Astrocyte (in vitro differentiated cells and primary cell): ENCODE measurements around the gene MATR3. TPM values are rescaled to one million over a fixed set of nuclear protein-coding genes. Genes with fewer than 3 reads are reported as not detected.
A peak's percentile ranks its signal among the peaks of the same experiment; 100 is the strongest.

Source experiments
- DNase-seq: peaks from one replicate; pipeline ENCODE4 v3.0.0-alpha.2; 2010; ENCODE audit warnings: low read depth
- FAIRE-seq: peaks from 2 replicates; lab custom pipeline; 2011; peaks lifted over from hg19 to GRCh38; lab: Jason Lieb, UNC
- H2AFZ ChIP-seq: 2 replicates; pipeline ENCODE4 v1.6.0; 2012; ENCODE audit warnings: low read depth, low read length, inconsistent platforms
- H3K27ac ChIP-seq: 2 replicates; pipeline ENCODE4 v1.5.1; 2011; ENCODE audit warnings: low read depth, low read length, inconsistent platforms
- H3K27me3 ChIP-seq: 2 replicates; pipeline ENCODE4 v1.6.0; 2011; ENCODE audit warnings: low read length, inconsistent platforms; ENCODE audit not compliant: insufficient read depth
- H3K36me3 ChIP-seq: 2 replicates; pipeline ENCODE4 v1.5.1; 2011; ENCODE audit warnings: low read length, inconsistent platforms; ENCODE audit not compliant: insufficient read depth
- H3K4me1 ChIP-seq: 2 replicates; pipeline ENCODE4 v1.5.1; 2011; ENCODE audit warnings: low read length, inconsistent platforms; ENCODE audit not compliant: insufficient read depth
- H3K4me2 ChIP-seq: 2 replicates; pipeline ENCODE4 v1.6.0; 2012; ENCODE audit warnings: low read length, inconsistent platforms
- H3K4me3 ChIP-seq: 2 replicates; pipeline ENCODE4 v1.5.1; 2011; ENCODE audit warnings: low read depth, mild to moderate bottlenecking, low read length, inconsistent platforms; ENCODE audit not compliant: insufficient read depth
- H3K79me2 ChIP-seq: 2 replicates; pipeline ENCODE4 v1.6.0; 2012; ENCODE audit warnings: mild to moderate bottlenecking, low read length, inconsistent platforms; ENCODE audit not compliant: insufficient read depth
- H3K9ac ChIP-seq: 2 replicates; pipeline ENCODE4 v1.6.0; 2012; ENCODE audit warnings: mild to moderate bottlenecking, low read length, inconsistent platforms
- H3K9me3 ChIP-seq: 2 replicates; pipeline ENCODE4 v1.5.1; 2012; ENCODE audit warnings: low read depth, mild to moderate bottlenecking, low read length, inconsistent platforms; ENCODE audit not compliant: insufficient read depth
- H4K20me1 ChIP-seq: 2 replicates; pipeline ENCODE4 v1.6.0; 2012; ENCODE audit warnings: low read length, inconsistent platforms; ENCODE audit not compliant: insufficient read depth
- H3K27ac Mint-ChIP-seq: one replicate; pipeline ENCODE4 v1.8.0; 2021; ENCODE audit warnings: mild to moderate bottlenecking, mixed read lengths; ENCODE audit not compliant: unreplicated experiment
- H3K27me3 Mint-ChIP-seq: one replicate; pipeline ENCODE4 v1.8.0; 2021; ENCODE audit warnings: low read depth, mixed read lengths; ENCODE audit not compliant: unreplicated experiment
- H3K36me3 Mint-ChIP-seq: one replicate; pipeline ENCODE4 v1.8.0; 2021; ENCODE audit warnings: low read depth, mixed read lengths; ENCODE audit not compliant: unreplicated experiment
- H3K4me1 Mint-ChIP-seq: one replicate; pipeline ENCODE4 v1.8.0; 2021; ENCODE audit warnings: low read depth, mixed read lengths; ENCODE audit not compliant: unreplicated experiment
- H3K4me3 Mint-ChIP-seq: one replicate; pipeline ENCODE4 v1.8.0; 2021; ENCODE audit warnings: mild to moderate bottlenecking, moderate library complexity, mixed read lengths; ENCODE audit not compliant: unreplicated experiment
- H3K9me3 Mint-ChIP-seq: one replicate; pipeline ENCODE4 v1.8.0; 2021; ENCODE audit warnings: mild to moderate bottlenecking, mixed read lengths; ENCODE audit not compliant: unreplicated experiment
- CTCF ChIP-seq: IDR thresholded peaks from 2 replicates; pipeline ENCODE4 v1.5.1; 2011; ENCODE audit warnings: low read depth, mild to moderate bottlenecking, inconsistent platforms, low read length, moderate library complexity; ENCODE audit not compliant: insufficient read depth
- EZH2 ChIP-seq: IDR thresholded peaks from 2 replicates; pipeline ENCODE4 v1.6.1; 2012; ENCODE audit warnings: mild to moderate bottlenecking, low read length, inconsistent platforms; ENCODE audit not compliant: insufficient read depth
- total RNA-seq: library from RNA; stranded (reverse); gene quantifications from 2 replicates; pipeline ENCODE4 v1.2.1, GENCODE V29; 2021

The MATR3 gene
- total RNA-seq, 1 donor from 2014 or later, result 126 TPM

GRCh38 chr5:139293202-139293506 lies 386 bp upstream of the MATR3 start:
- FAIRE-seq (no peak), DNase-seq (no peak)
- Histone ChIP-seq H3K9ac (peak overlapping the region; percentile 100), H3K4me3 (peak overlapping the region; percentile 96), H3K79me2 (peaks cover 51% of the 10 kb centered on the region), H3K4me2 (peak overlapping the region; percentile 84), H3K9me3 (no peaks in the 10 kb centered on the region), H4K20me1 (peaks cover 42% of the 10 kb centered on the region), H3K4me1 (peaks cover 8% of the 10 kb centered on the region), H2AFZ (peak overlapping the region; percentile 86), H3K36me3 (no peaks in the 10 kb centered on the region), H3K27me3 (no peaks in the 10 kb centered on the region), H3K27ac (peak overlapping the region; percentile 85)
- Mint-ChIP-seq H3K27ac (peak overlapping the region; percentile 98), H3K36me3 (peaks cover 3% of the 10 kb centered on the region), H3K9me3 (no peaks in the 10 kb centered on the region), H3K4me1 (peaks cover 20% of the 10 kb centered on the region), H3K27me3 (no peaks in the 10 kb centered on the region), H3K4me3 (peak overlapping the region; percentile 99)
- TF ChIP-seq EZH2 (no peak), CTCF (no peak)

GRCh38 chr5:139294374-139295165 lies 1.0 kb downstream of the MATR3 start:
- H3K9me3 Mint-ChIP-seq, result no peaks in the 10 kb centered on the region
- H3K9me3 ChIP-seq, result no peaks in the 10 kb centered on the region
- FAIRE-seq, result no peak

More at GRCh38 chr5:139294374-139295165, 1.0 kb downstream of the MATR3 start:
- no peaks in the 10 kb centered on the region for H3K27me3 ChIP-seq
- H3K36me3 ChIP-seq, result no peaks in the 10 kb centered on the region
- peaks cover 65% of the 10 kb centered on the region for H3K79me2 ChIP-seq
- H3K27ac ChIP-seq, result peak overlapping the region; percentile 97
- H2AFZ ChIP-seq, result peak overlapping the region; percentile 48
- Mint-ChIP-seq H3K4me3 (peak overlapping the region; percentile 99), H3K4me1 (peaks cover 29% of the 10 kb centered on the region), H3K27me3 (no peaks in the 10 kb centered on the region), H3K27ac (peak overlapping the region; percentile 98), H3K36me3 (peaks cover 3% of the 10 kb centered on the region)
- TF ChIP-seq EZH2 (no peak), CTCF (peak; percentile 27)
- H3K4me1 ChIP-seq, result peaks cover 9% of the 10 kb centered on the region
- peak overlapping the region; percentile 100 for H3K9ac ChIP-seq
- peak; percentile 68 for DNase-seq
- peak overlapping the region; percentile 96 for H3K4me3 ChIP-seq
- peaks cover 56% of the 10 kb centered on the region for H4K20me1 ChIP-seq
- peak overlapping the region; percentile 84 for H3K4me2 ChIP-seq
